GM18511 (cell line): ENCODE data around the gene PSG1.
"Not testable (repeated sequence)": the region's sequence is repeated elsewhere in the genome, so short reads cannot be mapped to it uniquely, and the experiment has no call there.

ENCODE experiments used
- ATAC-seq: cut with Tn5 transposase; IDR thresholded peaks from one replicate; pipeline ENCODE4 v1.9.1; 2021; ENCODE audit warnings: mild to moderate bottlenecking, moderate library complexity; ENCODE audit not compliant: unreplicated experiment

The PSG1 gene

GRCh38 chr19:42831221-42832019, 48.1 kb downstream of the PSG1 start:
- ATAC-seq: no peak

DNA sequence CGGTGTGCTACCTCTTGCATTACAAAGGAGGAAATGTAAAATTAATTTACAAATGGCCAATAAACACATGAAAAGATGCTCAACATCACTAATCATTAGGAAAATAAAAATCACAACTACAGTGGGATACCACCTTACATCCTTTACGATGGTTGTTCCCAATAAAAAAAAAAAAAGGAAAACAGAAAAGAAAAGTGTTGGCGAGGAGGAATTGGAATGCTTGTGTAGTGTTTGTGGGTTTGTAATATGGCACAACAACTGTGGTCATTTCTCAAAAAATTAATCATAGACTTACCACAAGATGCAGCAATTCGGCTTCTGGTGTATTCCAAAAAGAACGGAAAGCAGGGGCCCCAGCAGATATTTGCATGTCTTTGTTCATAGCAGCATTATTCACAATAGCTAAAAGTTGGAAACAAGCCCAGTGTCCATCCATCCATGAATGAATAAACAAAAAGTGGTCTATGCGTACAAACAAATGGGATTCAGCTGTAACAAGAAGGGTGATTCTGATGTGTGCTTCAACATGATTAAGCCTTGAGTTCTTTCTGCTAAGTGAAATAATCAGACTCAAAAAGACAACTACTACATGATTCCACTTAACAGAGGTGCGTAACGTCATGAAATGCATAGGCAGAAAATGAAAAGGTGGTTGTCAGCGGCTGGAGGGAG, 58.1 kb downstream of the PSG1 start:
- ATAC-seq: not testable (repeated sequence)

DNA sequence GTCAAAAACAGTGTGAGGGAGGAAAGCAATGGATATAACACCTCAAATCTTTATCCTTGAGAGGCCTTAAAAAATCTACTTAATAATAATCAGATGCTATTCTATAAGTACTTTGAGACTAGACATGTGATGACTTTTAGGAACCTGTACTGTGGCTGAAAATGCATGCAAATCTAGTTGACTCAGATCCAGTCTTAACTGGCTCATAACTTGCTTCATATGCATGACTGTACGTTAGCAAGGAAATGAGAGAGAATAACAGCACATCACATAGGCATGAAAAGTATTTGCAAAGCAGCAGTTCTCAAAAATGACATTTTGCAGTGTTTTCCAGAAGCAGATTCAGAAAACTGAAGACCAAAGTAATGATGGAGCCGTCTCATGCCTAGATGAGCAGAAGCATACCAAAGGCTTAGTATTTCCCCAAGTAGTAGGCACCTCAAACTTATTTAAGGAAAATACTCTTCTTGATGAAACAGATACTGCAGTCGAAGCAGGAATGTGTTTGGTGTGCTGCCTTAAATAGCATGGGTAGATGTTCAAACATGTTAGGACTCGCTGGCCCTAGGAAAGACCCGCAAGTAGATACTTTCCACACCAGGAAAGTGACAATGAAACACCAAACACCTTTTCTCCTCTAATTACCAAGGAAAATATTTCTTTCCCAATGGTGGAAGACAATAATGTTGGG, 59.4 kb downstream of the PSG1 start:
- ATAC-seq: not testable (repeated sequence)

DNA sequence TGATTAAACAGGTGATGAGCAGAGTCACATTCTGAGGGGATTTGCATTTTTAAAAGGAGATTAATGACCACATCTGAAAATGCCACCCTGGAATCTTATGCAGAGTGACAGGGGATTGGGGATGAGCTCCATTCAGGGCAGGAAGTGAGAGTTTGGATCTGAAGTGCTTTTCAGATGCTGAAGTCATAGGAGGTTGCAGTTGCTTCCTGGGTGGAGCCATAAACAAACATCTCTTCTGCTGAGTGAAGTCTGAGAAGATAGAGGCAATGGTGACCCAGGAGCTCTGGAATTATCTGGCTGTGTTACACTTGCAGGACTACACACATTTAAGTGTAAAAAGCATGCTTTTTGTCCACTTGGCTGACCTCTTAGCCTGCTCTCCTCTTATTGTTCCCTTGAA, 62.6 kb downstream of the PSG1 start:
- no peak for ATAC-seq
